A673 (cell line): ENCODE measurements around the gene PHTF1.
"Not testable (repeated sequence)": the region's sequence is repeated elsewhere in the genome, so short reads cannot be mapped to it uniquely, and the experiment has no call there.

Source experiments
- EZH2 ChIP-seq: fragments of 200-600 bp; sonication (generic); IDR thresholded peaks from 2 replicates; pipeline ENCODE4 v1.6.1; 2017; ENCODE audit warnings: borderline replicate concordance, low read depth, mild to moderate bottlenecking, mixed read lengths, antibody characterized with exemption, low read length; ENCODE audit not compliant: poor library complexity, severe bottlenecking
- TF ChIP-seq, protein P1 (sequence below): fragments of 300-800, 200-600 bp; sonication (generic); conservative IDR thresholded peaks from 2 replicates; pipeline ENCODE4 v1.5.1; 2017; ENCODE audit warnings: low read depth, mild to moderate bottlenecking, antibody characterized with exemption, low read length, moderate library complexity, mixed read lengths

DNA sequence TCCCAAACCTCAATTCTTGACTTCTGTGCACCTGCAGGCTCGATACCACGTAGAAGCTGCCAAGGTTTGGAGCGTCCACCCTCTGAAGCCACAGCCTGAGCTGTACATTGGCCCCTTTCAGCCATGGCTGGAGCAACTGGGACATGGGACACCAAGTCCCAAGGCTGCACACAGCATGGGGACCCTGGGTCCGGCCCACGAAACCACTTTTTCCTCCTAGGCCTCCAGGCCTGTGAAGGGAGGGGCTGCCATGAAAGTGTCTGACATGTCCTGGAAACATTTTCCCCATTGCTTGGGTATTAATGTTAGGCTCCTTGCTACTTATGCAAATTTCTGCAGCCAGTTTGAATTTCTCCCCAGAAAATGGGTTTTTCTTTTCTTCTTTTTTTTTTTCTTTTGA, 40.7 kb downstream of the PHTF1 start:
- TF ChIP-seq EZH2 = not testable (repeated sequence)
- TF ChIP-seq, protein P1, sequence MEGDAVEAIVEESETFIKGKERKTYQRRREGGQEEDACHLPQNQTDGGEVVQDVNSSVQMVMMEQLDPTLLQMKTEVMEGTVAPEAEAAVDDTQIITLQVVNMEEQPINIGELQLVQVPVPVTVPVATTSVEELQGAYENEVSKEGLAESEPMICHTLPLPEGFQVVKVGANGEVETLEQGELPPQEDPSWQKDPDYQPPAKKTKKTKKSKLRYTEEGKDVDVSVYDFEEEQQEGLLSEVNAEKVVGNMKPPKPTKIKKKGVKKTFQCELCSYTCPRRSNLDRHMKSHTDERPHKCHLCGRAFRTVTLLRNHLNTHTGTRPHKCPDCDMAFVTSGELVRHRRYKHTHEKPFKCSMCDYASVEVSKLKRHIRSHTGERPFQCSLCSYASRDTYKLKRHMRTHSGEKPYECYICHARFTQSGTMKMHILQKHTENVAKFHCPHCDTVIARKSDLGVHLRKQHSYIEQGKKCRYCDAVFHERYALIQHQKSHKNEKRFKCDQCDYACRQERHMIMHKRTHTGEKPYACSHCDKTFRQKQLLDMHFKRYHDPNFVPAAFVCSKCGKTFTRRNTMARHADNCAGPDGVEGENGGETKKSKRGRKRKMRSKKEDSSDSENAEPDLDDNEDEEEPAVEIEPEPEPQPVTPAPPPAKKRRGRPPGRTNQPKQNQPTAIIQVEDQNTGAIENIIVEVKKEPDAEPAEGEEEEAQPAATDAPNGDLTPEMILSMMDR = not testable (repeated sequence)
